GM18868 (cell line): ENCODE results near the gene ROBO2.

Source experiments
- ATAC-seq: cut with Tn5 transposase; IDR thresholded peaks from one replicate; pipeline ENCODE4 v1.9.1; 2021; ENCODE audit warnings: mild to moderate bottlenecking, moderate library complexity; ENCODE audit not compliant: unreplicated experiment

The ROBO2 gene

GRCh38 chr3:77254967-77255831 is 215.3 kb downstream of the ROBO2 start:
- peak; percentile 96 for ATAC-seq

GRCh38 chr3:77256584-77257503 is 216.9 kb downstream of the ROBO2 start:
- no peak for ATAC-seq

- ATAC-seq = no peak
Observed at GRCh38 chr3:77259694-77260093, 219.8 kb downstream of the ROBO2 start.

- ATAC-seq = no peak
Observed at GRCh38 chr3:77262361-77262760, 222.5 kb downstream of the ROBO2 start.

- ATAC-seq = no peak
Observed at GRCh38 chr3:77267589-77267988, 227.7 kb downstream of the ROBO2 start.

- ATAC-seq = no peak
Observed at GRCh38 chr3:77271306-77271705, 231.4 kb downstream of the ROBO2 start.

GRCh38 chr3:77271711-77272110 is 231.8 kb downstream of the ROBO2 start:
- no peak for ATAC-seq

GRCh38 chr3:77279276-77279675 is 239.4 kb downstream of the ROBO2 start:
- ATAC-seq = no peak

GRCh38 chr3:77281721-77282120 is 241.8 kb downstream of the ROBO2 start:
- ATAC-seq = no peak

- ATAC-seq = no peak
Observed at GRCh38 chr3:77283108-77283507, 243.2 kb downstream of the ROBO2 start.

GRCh38 chr3:77288348-77288747 is 248.4 kb downstream of the ROBO2 start:
- no peak for ATAC-seq

GRCh38 chr3:77296527-77296926 is 256.6 kb downstream of the ROBO2 start:
- no peak for ATAC-seq

- peak; percentile 69 for ATAC-seq
Observed at GRCh38 chr3:77298417-77298816, 258.5 kb downstream of the ROBO2 start.

GRCh38 chr3:77303955-77304699 is 264.2 kb downstream of the ROBO2 start:
- no peak for ATAC-seq

GRCh38 chr3:77304700-77305021 is 264.8 kb downstream of the ROBO2 start:
- no peak for ATAC-seq

GRCh38 chr3:77309460-77309859 is 269.6 kb downstream of the ROBO2 start:
- ATAC-seq = no peak

GRCh38 chr3:77313843-77314242 is 273.9 kb downstream of the ROBO2 start:
- ATAC-seq = no peak

GRCh38 chr3:77319711-77320110 is 279.8 kb downstream of the ROBO2 start:
- no peak for ATAC-seq

- no peak for ATAC-seq
Observed at GRCh38 chr3:77320514-77320913, 280.6 kb downstream of the ROBO2 start.

GRCh38 chr3:77321646-77322045 is 281.7 kb downstream of the ROBO2 start:
- no peak for ATAC-seq

GRCh38 chr3:77323626-77324025 is 283.7 kb downstream of the ROBO2 start:
- ATAC-seq = no peak
